K562 (cell line): Measurements from ENCODE around the gene MDN1. TPM values are rescaled to one million over a fixed set of nuclear protein-coding genes. Genes with fewer than 3 reads are reported as not detected.

Experiments
- EHMT2 ChIP-seq: fragments of 450-650 bp; IDR thresholded peaks from 2 replicates; pipeline ENCODE4 v1.6.1; 2018; ENCODE audit warnings: antibody characterized with exemption
- RERE ChIP-seq: sonication (generic); formaldehyde crosslinking; IDR thresholded peaks from 2 replicates; pipeline ENCODE4 v1.8.0; 2023; ENCODE audit warnings: missing genetic modification reagents, mild to moderate bottlenecking, borderline replicate concordance
- TSC22D4 ChIP-seq: fragments of 450-650 bp; IDR thresholded peaks from 2 replicates; pipeline ENCODE4 v1.6.1; 2016; ENCODE audit warnings: missing genetic modification characterization, missing biosample characterization, control low read depth
- polyA plus RNA-seq, 8 experiments: library from polyadenylated mRNA; depleted of rRNA in 4 of 8; stranded (reverse) in 5 of 8; unstranded in 3 of 8; fragments of >200 nt; fragmentation: Nextera tagmentation in 2 of 8; fragmentation: Illumina TruSeq in 1 of 8; extraction: Ambion mirVana in 2 of 8; extraction: Trizol in 1 of 8; gene quantifications; 2 replicates each; pipeline versions ENCODE4 v1.2.1 to v1.2.3, GENCODE V29; 2011 to 2014; ENCODE audit warnings: inconsistent platforms in 1 of 8, missing spikeins in 1 of 8
- total RNA-seq, 7 experiments: library from RNA; depleted of rRNA in 6 of 7; stranded (reverse); fragments of >200 nt in 6 of 7; fragmentation: Illumina TruSeq in 2 of 7; extraction: Trizol in 2 of 7; gene quantifications; 2 replicates each; pipeline versions ENCODE4 v1.2.1 to v1.2.3, GENCODE V29; 2011 to 2021; ENCODE audit warnings: low replicate concordance in 1 of 7
- TF ChIP-seq, protein P1 (sequence below), 2 experiments: fragments of 450-650 bp in 1 of 2; sonication (generic) in 1 of 2; formaldehyde crosslinking; conservative IDR thresholded peaks; 2 replicates each; pipeline versions ENCODE4 v1.4.0 to v1.8.1; 2020 to 2022; ENCODE audit warnings: mild to moderate bottlenecking in 1 of 2, missing genetic modification reagents in 1 of 2

The MDN1 gene
- total and polyA plus RNA-seq, 9 of the 15 experiments (the other 6 are each of a cell fraction or from before 2014, with no cell fraction given) = 25.6 to 93.6 (median 43.0) TPM

DNA sequence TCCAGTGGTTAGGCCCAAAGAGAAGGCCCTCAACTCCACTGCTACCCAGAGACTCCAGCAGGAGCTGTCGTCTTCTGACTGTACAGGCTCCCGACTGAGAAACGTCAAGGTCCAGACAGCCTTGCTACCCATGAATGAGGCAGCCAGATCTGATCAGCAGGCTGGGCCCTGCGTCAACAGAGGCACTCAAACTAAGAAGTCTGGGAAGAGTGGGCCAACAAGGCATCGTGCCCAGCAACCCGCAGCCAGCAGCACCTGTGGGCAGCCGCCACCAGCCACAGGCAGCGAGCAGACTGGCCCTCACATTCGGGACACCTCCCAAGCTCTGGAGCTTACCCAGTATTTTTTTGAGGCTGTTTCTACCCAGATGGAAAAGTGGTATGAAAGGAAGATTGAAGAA, 189.1 kb downstream of the MDN1 start (continued):
- no peak for TF ChIP-seq RERE (CRISPR knock-in tag)
- TF ChIP-seq EHMT2 = no peak
- TF ChIP-seq, protein P1, sequence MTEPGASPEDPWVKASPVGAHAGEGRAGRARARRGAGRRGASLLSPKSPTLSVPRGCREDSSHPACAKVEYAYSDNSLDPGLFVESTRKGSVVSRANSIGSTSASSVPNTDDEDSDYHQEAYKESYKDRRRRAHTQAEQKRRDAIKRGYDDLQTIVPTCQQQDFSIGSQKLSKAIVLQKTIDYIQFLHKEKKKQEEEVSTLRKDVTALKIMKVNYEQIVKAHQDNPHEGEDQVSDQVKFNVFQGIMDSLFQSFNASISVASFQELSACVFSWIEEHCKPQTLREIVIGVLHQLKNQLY (CRISPR knock-in tag; conservative IDR thresholded peaks at IDR 0.05) = no peak
- no peak for TF ChIP-seq TSC22D4
